Measurements from ENCODE around the gene ZNF385A.

Gene ZNF385A

DNA sequence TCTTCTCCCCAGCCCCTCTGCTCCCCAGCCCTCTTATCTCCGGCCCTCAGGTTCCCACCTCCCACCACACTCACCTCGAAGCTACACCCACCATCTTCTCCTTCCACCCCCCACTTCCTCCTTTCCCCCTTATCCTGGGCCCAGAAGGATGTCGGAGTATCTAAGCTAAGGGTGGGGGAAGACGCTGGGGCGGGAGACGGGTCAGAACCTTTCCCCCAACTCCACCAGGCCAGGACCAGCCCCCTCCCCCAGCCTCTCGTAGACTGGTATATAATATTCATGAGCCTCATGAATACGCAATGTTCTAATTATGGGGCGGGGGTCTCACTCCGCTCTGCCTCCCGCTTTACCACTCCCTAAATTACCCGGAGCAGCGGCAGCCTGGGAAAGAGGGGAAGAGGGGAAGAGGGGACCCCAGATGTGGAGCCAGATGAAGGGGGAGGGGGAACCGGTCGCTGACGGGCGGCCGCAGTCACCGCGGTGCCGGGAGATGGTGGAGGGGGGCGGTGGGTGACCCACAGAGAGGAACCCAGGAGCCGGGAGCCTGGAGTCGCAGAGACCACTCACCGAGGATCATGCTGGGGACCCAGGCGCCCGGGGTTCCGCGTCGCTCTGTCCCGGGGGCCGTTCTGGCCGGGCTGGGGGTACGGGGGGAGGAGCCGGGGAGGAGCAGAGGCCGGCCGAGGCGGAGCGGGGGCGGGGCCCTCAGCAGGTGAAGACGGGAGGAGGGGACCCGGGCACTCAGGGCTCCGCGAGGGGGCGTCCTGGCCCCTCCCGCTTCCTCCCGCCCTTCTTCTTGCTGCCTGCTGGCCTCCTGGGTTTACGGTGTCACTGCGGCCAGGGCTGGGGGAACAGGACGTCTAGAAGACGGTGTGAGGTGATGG is 6.4 kb upstream of the ZNF385A start:
- peak; percentile 23 for DNase-seq (ENCODE audit: low read depth)
- H3K4me3 ChIP-seq (ENCODE audit: low read depth, low read length), result peak overlapping the region; percentile 50
- TF ChIP-seq, protein P1, sequence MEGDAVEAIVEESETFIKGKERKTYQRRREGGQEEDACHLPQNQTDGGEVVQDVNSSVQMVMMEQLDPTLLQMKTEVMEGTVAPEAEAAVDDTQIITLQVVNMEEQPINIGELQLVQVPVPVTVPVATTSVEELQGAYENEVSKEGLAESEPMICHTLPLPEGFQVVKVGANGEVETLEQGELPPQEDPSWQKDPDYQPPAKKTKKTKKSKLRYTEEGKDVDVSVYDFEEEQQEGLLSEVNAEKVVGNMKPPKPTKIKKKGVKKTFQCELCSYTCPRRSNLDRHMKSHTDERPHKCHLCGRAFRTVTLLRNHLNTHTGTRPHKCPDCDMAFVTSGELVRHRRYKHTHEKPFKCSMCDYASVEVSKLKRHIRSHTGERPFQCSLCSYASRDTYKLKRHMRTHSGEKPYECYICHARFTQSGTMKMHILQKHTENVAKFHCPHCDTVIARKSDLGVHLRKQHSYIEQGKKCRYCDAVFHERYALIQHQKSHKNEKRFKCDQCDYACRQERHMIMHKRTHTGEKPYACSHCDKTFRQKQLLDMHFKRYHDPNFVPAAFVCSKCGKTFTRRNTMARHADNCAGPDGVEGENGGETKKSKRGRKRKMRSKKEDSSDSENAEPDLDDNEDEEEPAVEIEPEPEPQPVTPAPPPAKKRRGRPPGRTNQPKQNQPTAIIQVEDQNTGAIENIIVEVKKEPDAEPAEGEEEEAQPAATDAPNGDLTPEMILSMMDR (conservative IDR thresholded peaks at IDR 0.05; ENCODE audit: low read depth, low read length), result peak; percentile 26

GRCh38 chr12:54390176-54390667 is 5.7 kb upstream of the ZNF385A start:
- DNase-seq (ENCODE audit: low read depth), result no peak
- H3K4me3 ChIP-seq (ENCODE audit: low read depth, low read length), result no peak overlapping the region
- TF ChIP-seq, protein P1 (conservative IDR thresholded peaks at IDR 0.05; ENCODE audit: low read depth, low read length), result no peak

- H3K4me3 ChIP-seq (ENCODE audit: low read depth, low read length), result no peak overlapping the region
- TF ChIP-seq, protein P1 (conservative IDR thresholded peaks at IDR 0.05; ENCODE audit: low read depth, low read length), result no peak
- no peak for DNase-seq (ENCODE audit: low read depth)
Measured at GRCh38 chr12:54389607-54390175, 5.2 kb upstream of the ZNF385A start.

DNA sequence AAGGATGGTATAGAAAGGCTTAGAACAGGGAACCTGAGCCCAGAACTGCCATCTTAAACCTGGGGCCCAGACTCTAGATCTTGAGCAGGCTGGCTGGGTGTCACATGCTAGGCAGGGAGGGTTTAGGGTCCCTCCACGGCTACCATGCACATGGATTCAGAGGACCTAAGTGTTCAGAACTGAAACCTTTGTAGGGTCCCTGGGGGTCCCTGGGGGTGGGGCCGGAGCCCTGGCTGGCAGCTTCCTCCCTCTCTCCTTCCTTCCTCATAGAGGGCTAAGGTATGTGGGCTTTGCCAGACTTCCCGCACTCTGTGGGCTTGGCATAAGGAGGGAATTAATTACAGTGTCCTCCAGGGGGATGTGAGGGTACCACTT is 4.6 kb upstream of the ZNF385A start:
- H3K4me3 ChIP-seq (ENCODE audit: low read depth, low read length), result no peak overlapping the region
- TF ChIP-seq, protein P1 (conservative IDR thresholded peaks at IDR 0.05; ENCODE audit: low read depth, low read length), result no peak
- DNase-seq (ENCODE audit: low read depth), result no peak

DNA sequence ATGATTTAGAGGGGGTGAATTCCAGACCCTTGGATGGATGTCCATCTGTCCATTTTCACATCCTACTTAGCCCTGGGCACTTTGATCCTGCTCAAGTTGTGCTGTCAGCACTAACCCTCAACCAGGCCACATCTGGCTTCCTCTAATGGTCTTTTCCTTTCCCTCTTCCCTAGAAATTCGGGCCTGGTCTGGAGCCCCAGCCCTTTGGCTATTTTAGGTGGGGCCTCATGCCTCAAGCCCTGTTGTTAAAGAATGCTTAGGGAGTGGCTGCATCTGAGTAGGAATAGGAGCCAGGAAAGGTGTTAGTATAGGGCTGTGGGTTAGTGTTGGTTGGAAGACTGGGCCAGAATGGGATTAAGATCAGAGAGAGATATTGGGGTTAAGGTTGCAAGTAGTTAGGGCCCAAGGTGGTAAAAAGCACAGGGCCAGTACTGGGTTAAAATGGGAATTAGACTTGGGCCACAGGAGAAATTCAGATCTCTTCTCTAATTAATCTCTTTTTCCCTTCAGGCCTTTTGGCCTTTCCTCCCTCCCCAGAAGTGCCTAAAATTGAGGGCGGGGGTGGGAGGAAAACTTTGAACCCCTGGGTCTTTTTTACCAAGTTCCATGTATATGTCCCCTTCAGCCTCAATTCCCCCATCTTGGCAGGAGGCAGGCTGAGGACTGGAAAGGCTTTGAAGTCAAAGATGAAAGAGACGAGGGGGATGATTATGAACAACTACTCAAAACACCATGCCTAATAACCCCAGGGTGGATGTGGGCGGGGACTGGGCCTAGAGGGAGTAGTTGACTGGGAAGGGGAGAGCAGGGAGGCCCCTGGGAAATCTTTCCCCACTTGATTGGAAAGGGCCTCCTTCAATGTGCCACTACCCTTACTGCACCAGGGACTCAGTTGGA is 4.0 kb upstream of the ZNF385A start:
- DNase-seq (ENCODE audit: low read depth), result no peak
- H3K4me3 ChIP-seq (ENCODE audit: low read depth, low read length), result no peak overlapping the region
- TF ChIP-seq, protein P1 (conservative IDR thresholded peaks at IDR 0.05; ENCODE audit: low read depth, low read length), result no peak

- no peak for DNase-seq (ENCODE audit: low read depth)
- TF ChIP-seq, protein P1 (conservative IDR thresholded peaks at IDR 0.05; ENCODE audit: low read depth, low read length), result no peak
- H3K4me3 ChIP-seq (ENCODE audit: low read depth, low read length), result no peak overlapping the region
Measured at GRCh38 chr12:54387114-54387467, 2.6 kb upstream of the ZNF385A start.

Data from choroid plexus epithelial cell (primary cell).